OCI-LY1 (cell line): ENCODE data around the gene CHST3.

Source experiments
- H2AFZ ChIP-seq: fragments of 200-600 bp; sonication (generic), shearing (Covaris generic); 2 replicates; pipeline ENCODE4 v1.6.0; 2014; ENCODE audit warnings: antibody characterized with exemption, mild to moderate bottlenecking, low read length
- H3F3A ChIP-seq: fragments of 200-600 bp; sonication (generic), shearing (Covaris generic); 2 replicates; pipeline ENCODE4 v1.6.0; 2014; ENCODE audit warnings: mild to moderate bottlenecking, antibody characterized with exemption, low read length, moderate library complexity; ENCODE audit not compliant: insufficient read depth
- H3K27ac ChIP-seq: fragments of 200-600 bp; sonication (generic); 2 replicates; pipeline ENCODE4 v1.5.1; 2014; ENCODE audit warnings: low read length, mixed run types, mild to moderate bottlenecking, low read depth; ENCODE audit not compliant: poor library complexity, severe bottlenecking
- H3K27me3 ChIP-seq: fragments of 200-600 bp; sonication (generic); 2 replicates; pipeline ENCODE4 v1.6.0; 2014; ENCODE audit warnings: antibody characterized with exemption, mild to moderate bottlenecking, low read length, moderate library complexity; ENCODE audit not compliant: insufficient read depth
- H3K36me3 ChIP-seq: fragments of 200-600 bp; sonication (generic); 2 replicates; pipeline ENCODE4 v1.6.1; 2014; ENCODE audit warnings: mild to moderate bottlenecking, antibody characterized with exemption, low read length, moderate library complexity, mixed read lengths; ENCODE audit not compliant: insufficient read depth
- H3K4me1 ChIP-seq: fragments of 200-600 bp; sonication (generic); 2 replicates; pipeline ENCODE4 v1.5.1; 2014; ENCODE audit warnings: mild to moderate bottlenecking, low read length, moderate library complexity; ENCODE audit not compliant: insufficient read depth, severe bottlenecking
- H3K4me2 ChIP-seq: fragments of 200-600 bp; sonication (generic), shearing (Covaris generic); 2 replicates; pipeline ENCODE4 v1.6.1; 2014; ENCODE audit warnings: low read length
- H3K4me3 ChIP-seq: fragments of 200-600 bp; sonication (generic); 2 replicates; pipeline ENCODE4 v1.5.1; 2014; ENCODE audit warnings: low read length, low read depth, mild to moderate bottlenecking, mixed read lengths; ENCODE audit not compliant: poor library complexity, severe bottlenecking
- H3K79me2 ChIP-seq: fragments of 200-600 bp; shearing (Covaris generic); 2 replicates; pipeline ENCODE4 v1.6.1; 2016; ENCODE audit warnings: mixed run types, low read length, mixed read lengths; ENCODE audit not compliant: insufficient read depth
- H3K9ac ChIP-seq: fragments of 200-600 bp; sonication (generic), shearing (Covaris generic); 2 replicates; pipeline ENCODE4 v1.6.1; 2014; ENCODE audit warnings: mild to moderate bottlenecking, low read length, mixed read lengths
- H3K9me2 ChIP-seq: fragments of 200-600 bp; sonication (generic), shearing (Covaris generic); 2 replicates; pipeline ENCODE4 v1.6.1; 2014; ENCODE audit warnings: low read depth, mild to moderate bottlenecking, low read length, mixed read lengths
- H3K9me3 ChIP-seq: fragments of 200-600 bp; shearing (Covaris generic); 2 replicates; pipeline ENCODE4 v1.6.1; 2014; ENCODE audit warnings: low read length, mixed read lengths
- H4K20me1 ChIP-seq: fragments of 200-600 bp; sonication (generic), shearing (Covaris generic); 2 replicates; pipeline ENCODE4 v1.6.0; 2016; ENCODE audit warnings: mild to moderate bottlenecking, low read length; ENCODE audit not compliant: insufficient read depth
- EZH2 ChIP-seq: fragments of 200-600 bp; sonication (generic), shearing (Covaris generic); IDR thresholded peaks from 2 replicates; pipeline ENCODE4 v1.8.0; 2017; ENCODE audit warnings: borderline replicate concordance, mixed run types, mild to moderate bottlenecking, antibody characterized with exemption, low read length, moderate library complexity, mixed read lengths
- TF ChIP-seq, protein P1 (sequence below): fragments of 200-600 bp; sonication (generic), shearing (Covaris generic); IDR thresholded peaks from 2 replicates; pipeline ENCODE4 v1.5.1; 2017; ENCODE audit warnings: mild to moderate bottlenecking, antibody characterized with exemption, low read length, moderate library complexity, mixed read lengths

CHST3 gene

DNA sequence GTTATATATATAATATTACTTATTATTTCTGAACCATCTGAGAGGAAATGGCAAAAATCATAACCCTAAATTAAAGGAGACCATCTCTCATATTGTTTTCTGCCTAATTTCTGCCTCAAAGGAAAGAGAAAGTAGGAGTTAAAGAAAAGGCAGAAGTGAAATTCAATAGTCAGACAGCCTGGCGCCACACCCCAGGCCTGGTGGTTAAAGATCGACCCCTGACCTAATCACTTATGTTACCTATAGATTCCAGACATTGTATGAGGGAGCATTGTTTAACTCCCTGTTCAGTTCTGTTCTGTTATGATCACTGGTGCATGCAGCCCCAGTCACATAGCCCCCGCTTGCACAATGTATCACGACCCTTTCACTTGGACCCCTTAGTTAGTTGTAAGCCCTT is 24.9 kb upstream of the CHST3 start:
- Histone ChIP-seq H3K9me3 (no peaks in the 10 kb centered on the region), H3F3A (no peaks in the 10 kb centered on the region), H3K4me3 (no peak overlapping the region), H3K9me2 (no peaks in the 10 kb centered on the region), H3K79me2 (no peaks in the 10 kb centered on the region), H3K4me1 (no peaks in the 10 kb centered on the region), H3K4me2 (no peak overlapping the region), H3K9ac (no peak overlapping the region), H4K20me1 (no peaks in the 10 kb centered on the region), H3K27me3 (peaks cover 7% of the 10 kb centered on the region; the same call in 1 of the 2 replicates), H2AFZ (no peak overlapping the region), H3K36me3 (no peaks in the 10 kb centered on the region; the same call in 1 of the 2 replicates), H3K27ac (no peak overlapping the region)
- TF ChIP-seq EZH2: no peak
- TF ChIP-seq, protein P1, sequence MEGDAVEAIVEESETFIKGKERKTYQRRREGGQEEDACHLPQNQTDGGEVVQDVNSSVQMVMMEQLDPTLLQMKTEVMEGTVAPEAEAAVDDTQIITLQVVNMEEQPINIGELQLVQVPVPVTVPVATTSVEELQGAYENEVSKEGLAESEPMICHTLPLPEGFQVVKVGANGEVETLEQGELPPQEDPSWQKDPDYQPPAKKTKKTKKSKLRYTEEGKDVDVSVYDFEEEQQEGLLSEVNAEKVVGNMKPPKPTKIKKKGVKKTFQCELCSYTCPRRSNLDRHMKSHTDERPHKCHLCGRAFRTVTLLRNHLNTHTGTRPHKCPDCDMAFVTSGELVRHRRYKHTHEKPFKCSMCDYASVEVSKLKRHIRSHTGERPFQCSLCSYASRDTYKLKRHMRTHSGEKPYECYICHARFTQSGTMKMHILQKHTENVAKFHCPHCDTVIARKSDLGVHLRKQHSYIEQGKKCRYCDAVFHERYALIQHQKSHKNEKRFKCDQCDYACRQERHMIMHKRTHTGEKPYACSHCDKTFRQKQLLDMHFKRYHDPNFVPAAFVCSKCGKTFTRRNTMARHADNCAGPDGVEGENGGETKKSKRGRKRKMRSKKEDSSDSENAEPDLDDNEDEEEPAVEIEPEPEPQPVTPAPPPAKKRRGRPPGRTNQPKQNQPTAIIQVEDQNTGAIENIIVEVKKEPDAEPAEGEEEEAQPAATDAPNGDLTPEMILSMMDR: no peak

DNA sequence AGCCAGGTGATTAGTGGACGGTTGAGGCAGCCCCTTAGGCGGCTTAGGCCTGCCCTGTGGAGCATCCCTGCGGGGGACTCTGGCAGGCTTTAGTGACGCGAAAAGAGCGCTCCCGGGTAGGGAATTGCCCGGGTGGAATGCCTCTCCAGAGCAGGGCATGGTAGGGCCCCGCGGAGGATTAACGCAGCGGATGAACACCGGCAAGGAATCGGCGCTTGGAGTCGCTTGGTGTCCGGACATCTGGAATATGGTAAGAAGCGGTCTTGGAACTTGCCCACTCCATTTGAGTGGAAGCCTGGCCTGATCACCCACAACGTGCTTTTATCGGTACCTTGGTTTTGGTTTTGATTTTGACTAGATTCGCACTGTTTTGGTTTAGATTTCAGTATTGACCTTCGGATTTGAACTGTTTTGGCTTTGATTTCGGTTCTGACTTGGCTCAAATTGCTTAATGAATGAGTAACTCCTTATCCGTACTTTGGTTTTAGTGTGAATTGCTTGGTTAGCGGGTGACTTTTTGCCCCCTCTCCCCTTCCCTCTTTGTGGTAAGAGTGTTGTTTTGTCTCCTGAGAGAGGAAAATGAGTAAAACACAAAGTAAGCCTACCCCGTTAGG is 24.2 kb upstream of the CHST3 start:
- no peak overlapping the region for H2AFZ ChIP-seq
- no peak overlapping the region for H3K4me3 ChIP-seq
- H3K4me1 ChIP-seq: no peaks in the 10 kb centered on the region
- H3K9me3 ChIP-seq: no peaks in the 10 kb centered on the region
- no peaks in the 10 kb centered on the region for H3F3A ChIP-seq
- no peaks in the 10 kb centered on the region; the same call in 1 of the 2 replicates for H3K36me3 ChIP-seq
- H3K27me3 ChIP-seq: peaks cover 7% of the 10 kb centered on the region; the same call in 1 of the 2 replicates
- no peak overlapping the region for H3K9ac ChIP-seq
- H3K4me2 ChIP-seq: no peak overlapping the region
- no peaks in the 10 kb centered on the region for H3K79me2 ChIP-seq
- TF ChIP-seq EZH2: no peak
- TF ChIP-seq, protein P1: no peak
- no peak overlapping the region for H3K27ac ChIP-seq
- H4K20me1 ChIP-seq: no peaks in the 10 kb centered on the region
- no peaks in the 10 kb centered on the region for H3K9me2 ChIP-seq

DNA sequence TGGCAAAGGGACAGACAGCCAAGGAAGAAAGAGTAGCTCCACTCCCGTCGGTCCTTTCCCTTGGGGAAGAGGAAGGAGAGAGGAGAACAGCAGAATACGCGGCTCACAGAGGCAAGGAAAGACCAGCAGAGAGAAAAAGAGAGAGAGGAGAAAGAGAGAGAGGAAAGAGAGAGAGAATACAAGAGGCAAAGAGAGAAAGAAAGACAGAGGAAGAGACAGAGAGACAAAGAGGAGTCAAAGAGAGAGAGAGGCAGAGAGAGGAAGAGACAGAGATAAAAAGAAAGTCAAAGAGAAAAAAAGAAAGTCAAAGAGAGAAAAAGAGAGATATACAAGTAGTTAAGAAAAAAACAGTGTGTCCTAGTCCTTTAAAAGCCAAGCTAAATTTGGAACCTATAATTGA is 23.4 kb upstream of the CHST3 start:
- Histone ChIP-seq H3K9me3 (no peaks in the 10 kb centered on the region), H3K27ac (no peak overlapping the region)

More for the DNA sequence above, 23.4 kb upstream of the CHST3 start:
- no peak overlapping the region for H3K4me3 ChIP-seq
- H3K4me1 ChIP-seq: no peaks in the 10 kb centered on the region
- H3F3A ChIP-seq: no peaks in the 10 kb centered on the region
- no peak overlapping the region for H3K4me2 ChIP-seq
- H3K9me2 ChIP-seq: no peaks in the 10 kb centered on the region
- H3K36me3 ChIP-seq: no peaks in the 10 kb centered on the region; the same call in 1 of the 2 replicates
- no peak overlapping the region for H3K9ac ChIP-seq
- peaks cover 7% of the 10 kb centered on the region; the same call in 1 of the 2 replicates for H3K27me3 ChIP-seq
- no peaks in the 10 kb centered on the region for H3K79me2 ChIP-seq
- H4K20me1 ChIP-seq: no peaks in the 10 kb centered on the region
- H2AFZ ChIP-seq: no peak overlapping the region
- TF ChIP-seq EZH2: no peak
- TF ChIP-seq, protein P1: no peak
